Erythroblast (primary cell): ENCODE measurements around the gene ADAP1.

ENCODE experiments used
- GATA1 ChIP-seq: IDR thresholded peaks from 2 replicates; pipeline ENCODE4 v1.6.1; 2011; ENCODE audit warnings: low read depth, mild to moderate bottlenecking, control low read depth, low read length, moderate library complexity
- POLR2A ChIP-seq: IDR thresholded peaks from 2 replicates; pipeline ENCODE4 v1.6.1; 2011; ENCODE audit warnings: mild to moderate bottlenecking, low read length

GRCh38 chr7:938546-939185 lies 15.8 kb downstream of the ADAP1 start:
- TF ChIP-seq POLR2A (no peak), GATA1 (no peak)
